ENCODE results near the gene POLR1C. TPM values are rescaled to one million over a fixed set of nuclear protein-coding genes. Genes with fewer than 3 reads are reported as not detected.

Gene POLR1C
- total RNA-seq, 1 donor from 2014 or later: 28.5 TPM

DNA sequence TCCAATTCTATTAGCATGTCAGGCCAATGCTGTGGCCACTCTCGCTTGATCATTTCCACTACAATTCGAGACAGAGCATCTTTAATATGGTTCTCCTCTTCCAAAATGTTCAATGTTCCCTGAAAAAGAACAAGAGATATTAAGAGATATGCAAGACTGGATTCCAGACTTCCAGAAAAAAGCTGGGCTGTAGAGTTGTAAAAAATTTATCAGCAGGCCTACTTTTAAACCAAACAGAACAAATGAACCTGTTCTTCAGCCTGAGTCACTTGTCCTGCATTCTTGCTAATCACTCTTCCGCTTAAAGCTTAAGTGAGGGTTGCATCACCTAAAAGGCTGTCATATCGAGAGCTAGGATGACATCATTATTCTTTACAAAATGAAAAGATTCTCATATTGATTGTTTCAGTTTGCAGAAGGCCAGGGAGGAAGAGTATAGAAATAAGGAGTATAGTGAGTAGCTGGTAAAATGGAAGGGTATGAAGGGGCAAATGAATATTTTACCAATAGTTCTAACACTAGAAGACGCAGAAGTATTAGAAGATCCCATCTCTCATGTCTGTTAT, 54.1 kb downstream of the POLR1C start:
- ATAC-seq: no peak
- intact Hi-C loops (cut with DNase I): no loop called here
- Histone ChIP-seq H3K27ac (no peak overlapping the region), H3K36me3 (peaks cover 64% of the 10 kb centered on the region), H3K9me3 (no peaks in the 10 kb centered on the region), H3K4me1 (peaks cover 7% of the 10 kb centered on the region), H3K4me3 (no peak overlapping the region), H3K27me3 (no peaks in the 10 kb centered on the region)
- DNase-seq: no peak
- TF ChIP-seq, protein P1, sequence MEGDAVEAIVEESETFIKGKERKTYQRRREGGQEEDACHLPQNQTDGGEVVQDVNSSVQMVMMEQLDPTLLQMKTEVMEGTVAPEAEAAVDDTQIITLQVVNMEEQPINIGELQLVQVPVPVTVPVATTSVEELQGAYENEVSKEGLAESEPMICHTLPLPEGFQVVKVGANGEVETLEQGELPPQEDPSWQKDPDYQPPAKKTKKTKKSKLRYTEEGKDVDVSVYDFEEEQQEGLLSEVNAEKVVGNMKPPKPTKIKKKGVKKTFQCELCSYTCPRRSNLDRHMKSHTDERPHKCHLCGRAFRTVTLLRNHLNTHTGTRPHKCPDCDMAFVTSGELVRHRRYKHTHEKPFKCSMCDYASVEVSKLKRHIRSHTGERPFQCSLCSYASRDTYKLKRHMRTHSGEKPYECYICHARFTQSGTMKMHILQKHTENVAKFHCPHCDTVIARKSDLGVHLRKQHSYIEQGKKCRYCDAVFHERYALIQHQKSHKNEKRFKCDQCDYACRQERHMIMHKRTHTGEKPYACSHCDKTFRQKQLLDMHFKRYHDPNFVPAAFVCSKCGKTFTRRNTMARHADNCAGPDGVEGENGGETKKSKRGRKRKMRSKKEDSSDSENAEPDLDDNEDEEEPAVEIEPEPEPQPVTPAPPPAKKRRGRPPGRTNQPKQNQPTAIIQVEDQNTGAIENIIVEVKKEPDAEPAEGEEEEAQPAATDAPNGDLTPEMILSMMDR (IDR thresholded peaks at IDR 0.05): no peak

Other genes starting within 250 kb of the POLR1C start
- gene SLC22A7, start 218.8 kb upstream of the POLR1C start, total RNA-seq: not detected
- 0.90 TPM for gene CRIP3, start 208.3 kb upstream of the POLR1C start, total RNA-seq
- 16.4 TPM for gene ZNF318, start 147.4 kb upstream of the POLR1C start, total RNA-seq
- 30.0 TPM for gene ABCC10, start 89.5 kb upstream of the POLR1C start, total RNA-seq
- 0.23 TPM for gene DLK2, start 61.5 kb upstream of the POLR1C start, total RNA-seq
- gene TJAP1, start 39.5 kb upstream of the POLR1C start, total RNA-seq: 31.2 TPM
- gene LRRC73, start 6.7 kb upstream of the POLR1C start, total RNA-seq: 0.55 TPM
- gene YIPF3, start 163 bp upstream of the POLR1C start, total RNA-seq: 100 TPM
- gene XPO5, start 58.9 kb downstream of the POLR1C start, total RNA-seq: 36.9 TPM
- 21.4 TPM for gene POLH, start 59.1 kb downstream of the POLR1C start, total RNA-seq
- gene GTPBP2, start 112.2 kb downstream of the POLR1C start, total RNA-seq: 85.7 TPM
- gene MAD2L1BP, start 118.8 kb downstream of the POLR1C start, total RNA-seq: 18.5 TPM
- 0.20 TPM for gene RSPH9, start 127.9 kb downstream of the POLR1C start, total RNA-seq
- 28.1 TPM for gene MRPS18A, start 170.7 kb downstream of the POLR1C start, total RNA-seq

All from upper lobe of right lung (tissue), 1 donor.